Measurements from ENCODE around the gene FAM43A.

FAM43A gene

DNA sequence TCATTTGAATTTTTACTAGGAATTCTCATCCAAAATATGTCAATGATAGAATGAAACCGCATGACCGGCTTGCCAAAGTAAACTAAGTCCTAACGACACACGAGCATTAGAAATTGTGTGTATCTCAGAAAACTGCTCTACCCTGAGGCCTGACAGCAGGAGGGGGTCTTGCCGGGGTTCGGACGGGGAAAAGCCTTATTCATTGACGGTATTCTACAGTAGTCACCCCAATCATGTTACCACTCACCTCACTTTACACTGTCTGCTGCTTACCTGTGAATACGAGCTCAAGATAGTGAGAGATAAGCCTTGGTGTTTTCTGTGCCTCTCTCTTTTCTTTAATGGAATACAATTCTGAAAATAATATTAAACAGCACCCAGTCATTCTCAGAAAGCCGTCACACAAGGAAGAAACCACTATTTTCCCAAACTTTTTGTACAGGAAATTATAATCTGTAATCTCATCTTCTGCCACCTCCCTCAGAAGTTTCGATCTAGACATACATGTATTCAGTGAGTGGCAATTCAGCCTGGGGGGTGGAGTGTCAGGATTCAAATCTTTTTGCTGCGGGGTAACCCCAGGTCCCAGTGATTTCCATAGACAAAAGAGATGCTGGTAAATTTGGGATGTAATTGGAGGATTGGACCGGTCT, 492 bp upstream of the FAM43A start:
- peak; percentile 7 for TF ChIP-seq GATA2 (IDR thresholded peaks at IDR 0.05; ENCODE audit: low read depth, low read length)
- no peak; the same call in 1 of the 2 replicates for TF ChIP-seq GATA3 (IDR thresholded peaks at IDR 0.05; ENCODE audit: low read depth, low read length)

- TF ChIP-seq GATA3 (IDR thresholded peaks at IDR 0.05; ENCODE audit: low read depth, low read length), result no peak
- TF ChIP-seq GATA2 (IDR thresholded peaks at IDR 0.05; ENCODE audit: low read depth, low read length), result no peak
These were observed 732 bp downstream of the FAM43A start for GRCh38 chr3:194686414-194686815.

- TF ChIP-seq GATA2 (IDR thresholded peaks at IDR 0.05; ENCODE audit: low read depth, low read length), result no peak
- no peak for TF ChIP-seq GATA3 (IDR thresholded peaks at IDR 0.05; ENCODE audit: low read depth, low read length)
These were observed 1.3 kb downstream of the FAM43A start for GRCh38 chr3:194686816-194687637.

GRCh38 chr3:194687638-194688199, 2.0 kb downstream of the FAM43A start:
- TF ChIP-seq GATA3 (IDR thresholded peaks at IDR 0.05; ENCODE audit: low read depth, low read length) (no peak), GATA2 (IDR thresholded peaks at IDR 0.05; ENCODE audit: low read depth, low read length) (no peak)

DNA sequence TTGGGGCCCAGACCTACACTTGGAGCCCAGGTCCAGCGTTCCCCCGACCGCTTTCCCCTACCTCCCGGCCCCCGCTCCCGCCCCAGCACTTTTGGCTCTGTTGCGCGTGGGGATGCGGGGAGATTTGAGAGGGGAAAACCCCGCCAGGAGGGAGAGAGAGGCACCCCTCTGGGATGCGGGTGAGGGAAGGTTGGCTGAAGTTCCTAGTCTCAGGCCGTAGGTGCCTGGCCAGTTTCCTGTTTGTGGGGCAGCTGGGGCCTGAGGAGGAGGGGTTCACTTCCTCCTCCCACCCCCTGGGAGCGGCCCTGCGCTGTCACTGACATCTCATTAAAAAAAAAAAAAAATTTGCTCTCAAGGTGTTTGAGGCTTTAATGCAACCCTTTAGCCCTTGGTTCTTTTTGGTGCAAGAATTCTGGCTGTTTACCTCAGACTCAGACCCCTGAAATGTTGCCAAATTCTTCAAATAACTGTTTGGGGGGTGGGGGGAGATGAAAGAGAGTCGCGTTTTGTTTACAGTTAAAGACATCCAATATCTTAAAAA, 2.6 kb downstream of the FAM43A start:
- TF ChIP-seq GATA2 (IDR thresholded peaks at IDR 0.05; ENCODE audit: low read depth, low read length) (no peak), GATA3 (IDR thresholded peaks at IDR 0.05; ENCODE audit: low read depth, low read length) (no peak)

DNA sequence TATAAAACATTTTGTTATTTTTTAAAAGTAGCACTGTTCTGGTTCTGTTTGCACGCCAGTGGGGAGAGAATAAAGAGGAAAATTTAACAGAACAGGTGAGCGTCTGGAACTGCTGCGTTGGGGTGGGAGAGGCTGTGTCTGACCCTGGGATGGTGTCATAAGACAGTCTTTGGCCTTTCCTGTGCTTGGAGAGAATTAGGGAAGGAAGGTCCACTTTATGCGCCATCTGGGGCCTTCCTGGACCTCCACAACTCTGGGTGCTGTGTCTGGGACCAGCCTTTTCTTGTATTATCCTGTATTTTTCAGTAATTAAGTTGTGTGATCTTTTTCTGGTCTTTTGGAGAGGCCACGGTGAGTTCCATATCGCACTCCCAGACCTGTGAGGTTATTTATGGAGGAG, 3.3 kb downstream of the FAM43A start:
- TF ChIP-seq GATA3 (IDR thresholded peaks at IDR 0.05; ENCODE audit: low read depth, low read length) (no peak), GATA2 (IDR thresholded peaks at IDR 0.05; ENCODE audit: low read depth, low read length) (no peak)

DNA sequence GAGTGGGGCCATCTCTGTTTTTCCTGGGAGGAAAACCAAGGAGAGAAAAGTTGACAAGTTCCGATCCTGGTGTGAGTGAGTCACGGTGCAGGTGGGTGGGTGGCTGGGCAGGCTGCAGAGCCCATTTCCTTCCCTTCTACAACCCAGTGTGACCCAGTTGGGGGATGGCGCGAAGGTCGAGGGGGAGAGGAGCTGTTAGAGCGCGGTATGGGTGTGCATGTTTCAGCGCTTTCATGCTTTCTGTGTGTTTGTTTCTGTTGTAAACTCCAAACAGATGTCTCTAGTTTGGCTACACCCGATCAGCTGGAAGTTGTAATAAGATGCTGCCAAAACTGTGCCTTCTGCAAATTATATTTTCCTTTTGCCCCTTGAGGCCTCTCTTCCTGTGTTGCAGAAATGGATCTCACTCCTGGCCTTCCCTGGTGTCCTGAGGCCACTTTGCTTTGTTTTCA, 3.8 kb downstream of the FAM43A start:
- TF ChIP-seq GATA2 (IDR thresholded peaks at IDR 0.05; ENCODE audit: low read depth, low read length), result no peak
- TF ChIP-seq GATA3 (IDR thresholded peaks at IDR 0.05; ENCODE audit: low read depth, low read length), result no peak

DNA sequence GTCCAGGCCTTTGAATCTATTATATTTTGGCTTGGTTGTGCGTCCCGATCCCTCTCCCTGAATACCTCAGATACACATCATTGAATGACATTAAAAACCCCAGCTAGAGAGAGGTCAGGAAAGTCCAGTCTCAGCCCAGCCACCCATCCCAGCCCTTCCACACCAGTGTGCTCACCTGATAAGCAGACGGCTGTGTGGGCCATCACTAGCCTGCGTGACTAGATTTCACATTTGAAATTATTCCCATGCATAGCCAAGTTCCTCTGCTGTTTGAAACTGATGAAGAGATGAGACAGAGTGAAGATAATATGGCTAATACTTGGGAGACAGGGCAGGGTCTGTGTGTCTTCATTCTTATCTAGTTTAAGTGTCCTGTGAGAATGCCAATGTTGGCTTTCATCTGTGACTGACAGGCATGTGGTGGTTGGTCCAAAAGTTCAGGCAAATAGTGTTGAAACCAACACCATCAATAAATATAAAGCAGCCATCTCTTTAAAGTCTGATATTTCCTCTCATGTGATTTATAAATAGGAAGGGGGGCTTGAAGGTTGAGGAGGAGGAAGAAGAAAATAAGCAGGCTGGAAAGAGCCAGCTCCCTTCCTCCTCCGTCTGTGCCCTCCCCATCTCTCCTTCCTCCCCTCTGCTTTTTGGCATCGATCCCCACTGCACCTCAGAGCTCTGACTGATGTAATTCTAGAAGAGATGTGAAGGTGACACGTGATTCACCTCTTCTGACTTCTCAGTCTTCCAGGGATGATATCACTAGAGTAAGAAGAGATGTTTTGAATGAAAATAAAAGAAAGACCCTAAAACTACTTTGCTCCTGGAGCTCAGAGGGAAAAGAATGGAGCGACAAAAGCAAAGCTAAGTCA, 5.1 kb downstream of the FAM43A start:
- no peak for TF ChIP-seq GATA3 (IDR thresholded peaks at IDR 0.05; ENCODE audit: low read depth, low read length)
- no peak for TF ChIP-seq GATA2 (IDR thresholded peaks at IDR 0.05; ENCODE audit: low read depth, low read length)

DNA sequence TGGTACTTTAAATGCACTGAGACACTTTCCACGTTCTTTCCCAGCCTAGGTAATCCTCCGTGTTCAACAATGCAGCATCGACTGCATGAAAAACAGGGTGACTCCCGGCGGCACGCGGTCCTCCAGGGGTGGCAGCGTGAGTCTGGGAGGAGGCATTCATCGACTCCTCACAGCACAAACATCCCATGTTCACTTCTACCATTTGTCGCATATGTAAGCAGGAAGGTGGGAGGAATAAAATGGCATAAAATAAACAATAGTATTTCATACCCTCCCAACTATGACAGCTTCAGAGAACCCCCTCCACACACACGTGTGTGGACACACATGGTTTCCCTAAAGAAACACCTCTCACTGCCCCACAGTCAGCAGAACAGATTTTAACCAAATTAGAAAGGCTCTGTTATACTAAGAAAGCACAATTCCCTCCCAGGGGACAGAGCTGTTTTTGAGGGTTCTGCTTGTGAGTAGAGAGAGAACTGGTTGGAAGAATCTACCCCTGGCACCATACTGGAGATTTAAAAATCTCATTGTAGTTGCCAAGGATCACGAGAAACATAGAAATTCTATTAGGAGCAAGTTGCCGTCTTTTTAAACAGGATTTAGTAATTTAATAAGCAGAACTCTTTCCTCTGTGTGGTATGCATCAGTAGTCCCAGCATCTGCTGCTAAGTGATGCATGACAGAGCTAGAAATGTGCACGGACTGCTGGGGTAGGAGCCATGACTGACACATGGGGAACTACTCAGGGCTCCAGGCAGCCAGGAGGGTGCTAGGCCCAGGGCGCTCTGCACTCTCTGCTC, 6.0 kb downstream of the FAM43A start:
- TF ChIP-seq GATA3 (IDR thresholded peaks at IDR 0.05; ENCODE audit: low read depth, low read length), result no peak
- no peak for TF ChIP-seq GATA2 (IDR thresholded peaks at IDR 0.05; ENCODE audit: low read depth, low read length)

GRCh38 chr3:194696702-194697101, 11.0 kb downstream of the FAM43A start:
- TF ChIP-seq GATA3 (IDR thresholded peaks at IDR 0.05; ENCODE audit: low read depth, low read length) (no peak), GATA2 (IDR thresholded peaks at IDR 0.05; ENCODE audit: low read depth, low read length) (no peak)

GRCh38 chr3:194702545-194702944, 16.9 kb downstream of the FAM43A start:
- TF ChIP-seq GATA2 (IDR thresholded peaks at IDR 0.05; ENCODE audit: low read depth, low read length), result no peak
- no peak for TF ChIP-seq GATA3 (IDR thresholded peaks at IDR 0.05; ENCODE audit: low read depth, low read length)

DNA sequence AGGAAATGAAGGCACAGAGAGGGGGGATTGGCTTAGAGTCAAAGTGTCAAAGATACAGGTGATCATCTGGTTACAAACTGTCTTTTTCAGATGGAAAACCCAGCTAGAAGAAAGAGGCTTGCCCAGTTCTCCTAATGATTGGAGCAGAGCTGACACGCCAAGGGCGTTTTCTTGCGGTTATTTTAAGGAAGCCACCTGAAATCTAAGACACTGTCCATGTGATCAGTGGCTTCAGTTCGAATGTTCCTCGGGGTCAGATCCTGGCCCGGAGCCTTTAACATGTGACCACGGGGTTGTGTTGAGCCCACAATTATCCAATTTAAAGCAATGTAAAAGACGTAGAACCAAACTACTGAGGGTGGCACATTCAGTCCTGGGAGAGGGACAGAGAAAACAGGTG, 19.5 kb downstream of the FAM43A start:
- TF ChIP-seq GATA3 (IDR thresholded peaks at IDR 0.05; ENCODE audit: low read depth, low read length), result no peak
- TF ChIP-seq GATA2 (IDR thresholded peaks at IDR 0.05; ENCODE audit: low read depth, low read length), result no peak

GRCh38 chr3:194705761-194706160, 20.1 kb downstream of the FAM43A start:
- TF ChIP-seq GATA3 (IDR thresholded peaks at IDR 0.05; ENCODE audit: low read depth, low read length), result no peak
- TF ChIP-seq GATA2 (IDR thresholded peaks at IDR 0.05; ENCODE audit: low read depth, low read length), result no peak
